ENCODE results near the gene MYLIP.

MYLIP gene

GRCh38 chr6:16127471-16127870, 1.4 kb upstream of the MYLIP start:
- Histone ChIP-seq H3F3A (ENCODE audit: insufficient read depth) (peaks cover 10% of the 10 kb centered on the region), H4K20me1 (ENCODE audit: low read depth, low read length) (peaks cover 20% of the 10 kb centered on the region), H3K27me3 (ENCODE audit: low read length) (0 out of 2 replicates have a peak, but pooled peaks cover 3% of the 10 kb centered on the region), H3K9ac (ENCODE audit: low read length) (no peak overlapping the region), H3K9me2 (replicated peaks; ENCODE audit: insufficient read depth, low read length) (no peaks in the 10 kb centered on the region), H3K4me3 (ENCODE audit: insufficient read depth, low read length, poor library complexity, severe bottlenecking) (no peak overlapping the region), H3K4me2 (ENCODE audit: low read depth, low read length, poor library complexity, severe bottlenecking) (no peak overlapping the region), H2AFZ (ENCODE audit: low read depth, low read length, severe bottlenecking) (no peak overlapping the region), H3K79me2 (ENCODE audit: insufficient read depth, low read length) (peaks cover 35% of the 10 kb centered on the region), H3K27ac (ENCODE audit: low read depth, low read length) (no peak overlapping the region), H3K36me3 (ENCODE audit: low read length) (peaks cover 15% of the 10 kb centered on the region), H3K9me3 (ENCODE audit: insufficient read depth, low read length) (no peaks in the 10 kb centered on the region)
- no peak for TF ChIP-seq CTCF (IDR thresholded peaks at IDR 0.05; ENCODE audit: insufficient read depth, low read length, poor library complexity, severe bottlenecking)
- no peak for TF ChIP-seq EZH2phosphoT487 (conservative IDR thresholded peaks at IDR 0.05; ENCODE audit: low read length)

GRCh38 chr6:16129623-16130401, 926 bp downstream of the MYLIP start:
- H3K27ac ChIP-seq (ENCODE audit: low read depth, low read length) = peak overlapping the region; percentile 69

GRCh38 chr6:16130437-16130891, 1.6 kb downstream of the MYLIP start:
- H3K27me3 ChIP-seq (ENCODE audit: low read length) = no peaks in the 10 kb centered on the region
- peaks cover 18% of the 10 kb centered on the region for H3F3A ChIP-seq (ENCODE audit: insufficient read depth)
- H3K4me2 ChIP-seq (ENCODE audit: low read depth, low read length, poor library complexity, severe bottlenecking) = peak overlapping the region; percentile 66
- no peak overlapping the region for H2AFZ ChIP-seq (ENCODE audit: low read depth, low read length, severe bottlenecking)
- peaks cover 45% of the 10 kb centered on the region for H3K36me3 ChIP-seq (ENCODE audit: low read length)
- peaks cover 65% of the 10 kb centered on the region for H3K79me2 ChIP-seq (ENCODE audit: insufficient read depth, low read length)
- no peaks in the 10 kb centered on the region for H3K9me2 ChIP-seq (replicated peaks; ENCODE audit: insufficient read depth, low read length)
- H3K4me3 ChIP-seq (ENCODE audit: insufficient read depth, low read length, poor library complexity, severe bottlenecking) = peak overlapping the region; percentile 76
- TF ChIP-seq EZH2phosphoT487 (conservative IDR thresholded peaks at IDR 0.05; ENCODE audit: low read length) = no peak
- no peak for TF ChIP-seq CTCF (IDR thresholded peaks at IDR 0.05; ENCODE audit: insufficient read depth, low read length, poor library complexity, severe bottlenecking)
- no peaks in the 10 kb centered on the region for H3K9me3 ChIP-seq (ENCODE audit: insufficient read depth, low read length)
- peaks cover 49% of the 10 kb centered on the region for H4K20me1 ChIP-seq (ENCODE audit: low read depth, low read length)
- peak overlapping the region; percentile 84 for H3K9ac ChIP-seq (ENCODE audit: low read length)
- peak overlapping the region; percentile 69 for H3K27ac ChIP-seq (ENCODE audit: low read depth, low read length)

More at GRCh38 chr6:16129623-16130401, 926 bp downstream of the MYLIP start:
- Histone ChIP-seq H3K4me3 (ENCODE audit: insufficient read depth, low read length, poor library complexity, severe bottlenecking) (peak overlapping the region; percentile 76), H2AFZ (ENCODE audit: low read depth, low read length, severe bottlenecking) (peak overlapping the region; percentile 1), H3K4me2 (ENCODE audit: low read depth, low read length, poor library complexity, severe bottlenecking) (peak overlapping the region; percentile 66), H3K9me3 (ENCODE audit: insufficient read depth, low read length) (no peaks in the 10 kb centered on the region), H3K36me3 (ENCODE audit: low read length) (peaks cover 38% of the 10 kb centered on the region), H3F3A (ENCODE audit: insufficient read depth) (peaks cover 18% of the 10 kb centered on the region), H3K9me2 (replicated peaks; ENCODE audit: insufficient read depth, low read length) (no peaks in the 10 kb centered on the region), H3K79me2 (ENCODE audit: insufficient read depth, low read length) (peaks cover 59% of the 10 kb centered on the region), H4K20me1 (ENCODE audit: low read depth, low read length) (peaks cover 43% of the 10 kb centered on the region), H3K9ac (ENCODE audit: low read length) (peak overlapping the region; percentile 84), H3K27me3 (ENCODE audit: low read length) (no peaks in the 10 kb centered on the region)
- TF ChIP-seq CTCF (IDR thresholded peaks at IDR 0.05; ENCODE audit: insufficient read depth, low read length, poor library complexity, severe bottlenecking) = no peak
- TF ChIP-seq EZH2phosphoT487 (conservative IDR thresholded peaks at IDR 0.05; ENCODE audit: low read length) = no peak
